OCI-LY1 (cell line): ENCODE results near the gene ZNFX1.

Experiments used
- H2AFZ ChIP-seq: fragments of 200-600 bp; sonication (generic), shearing (Covaris generic); 2 replicates; pipeline ENCODE4 v1.6.0; 2014; ENCODE audit warnings: antibody characterized with exemption, mild to moderate bottlenecking, low read length
- H3F3A ChIP-seq: fragments of 200-600 bp; sonication (generic), shearing (Covaris generic); 2 replicates; pipeline ENCODE4 v1.6.0; 2014; ENCODE audit warnings: mild to moderate bottlenecking, antibody characterized with exemption, low read length, moderate library complexity; ENCODE audit not compliant: insufficient read depth
- H3K27ac ChIP-seq: fragments of 200-600 bp; sonication (generic); 2 replicates; pipeline ENCODE4 v1.5.1; 2014; ENCODE audit warnings: low read length, mixed run types, mild to moderate bottlenecking, low read depth; ENCODE audit not compliant: poor library complexity, severe bottlenecking
- H3K27me3 ChIP-seq: fragments of 200-600 bp; sonication (generic); 2 replicates; pipeline ENCODE4 v1.6.0; 2014; ENCODE audit warnings: antibody characterized with exemption, mild to moderate bottlenecking, low read length, moderate library complexity; ENCODE audit not compliant: insufficient read depth
- H3K36me3 ChIP-seq: fragments of 200-600 bp; sonication (generic); 2 replicates; pipeline ENCODE4 v1.6.1; 2014; ENCODE audit warnings: mild to moderate bottlenecking, antibody characterized with exemption, low read length, moderate library complexity, mixed read lengths; ENCODE audit not compliant: insufficient read depth
- H3K4me1 ChIP-seq: fragments of 200-600 bp; sonication (generic); 2 replicates; pipeline ENCODE4 v1.5.1; 2014; ENCODE audit warnings: mild to moderate bottlenecking, low read length, moderate library complexity; ENCODE audit not compliant: insufficient read depth, severe bottlenecking
- H3K4me2 ChIP-seq: fragments of 200-600 bp; sonication (generic), shearing (Covaris generic); 2 replicates; pipeline ENCODE4 v1.6.1; 2014; ENCODE audit warnings: low read length
- H3K4me3 ChIP-seq: fragments of 200-600 bp; sonication (generic); 2 replicates; pipeline ENCODE4 v1.5.1; 2014; ENCODE audit warnings: low read length, low read depth, mild to moderate bottlenecking, mixed read lengths; ENCODE audit not compliant: poor library complexity, severe bottlenecking
- H3K79me2 ChIP-seq: fragments of 200-600 bp; shearing (Covaris generic); 2 replicates; pipeline ENCODE4 v1.6.1; 2016; ENCODE audit warnings: mixed run types, low read length, mixed read lengths; ENCODE audit not compliant: insufficient read depth
- H3K9ac ChIP-seq: fragments of 200-600 bp; sonication (generic), shearing (Covaris generic); 2 replicates; pipeline ENCODE4 v1.6.1; 2014; ENCODE audit warnings: mild to moderate bottlenecking, low read length, mixed read lengths
- H3K9me2 ChIP-seq: fragments of 200-600 bp; sonication (generic), shearing (Covaris generic); 2 replicates; pipeline ENCODE4 v1.6.1; 2014; ENCODE audit warnings: low read depth, mild to moderate bottlenecking, low read length, mixed read lengths
- H3K9me3 ChIP-seq: fragments of 200-600 bp; shearing (Covaris generic); 2 replicates; pipeline ENCODE4 v1.6.1; 2014; ENCODE audit warnings: low read length, mixed read lengths
- H4K20me1 ChIP-seq: fragments of 200-600 bp; sonication (generic), shearing (Covaris generic); 2 replicates; pipeline ENCODE4 v1.6.0; 2016; ENCODE audit warnings: mild to moderate bottlenecking, low read length; ENCODE audit not compliant: insufficient read depth
- EZH2 ChIP-seq: fragments of 200-600 bp; sonication (generic), shearing (Covaris generic); IDR thresholded peaks from 2 replicates; pipeline ENCODE4 v1.8.0; 2017; ENCODE audit warnings: borderline replicate concordance, mixed run types, mild to moderate bottlenecking, antibody characterized with exemption, low read length, moderate library complexity, mixed read lengths
- TF ChIP-seq, protein P1 (sequence below): fragments of 200-600 bp; sonication (generic), shearing (Covaris generic); IDR thresholded peaks from 2 replicates; pipeline ENCODE4 v1.5.1; 2017; ENCODE audit warnings: mild to moderate bottlenecking, antibody characterized with exemption, low read length, moderate library complexity, mixed read lengths

Gene ZNFX1

DNA sequence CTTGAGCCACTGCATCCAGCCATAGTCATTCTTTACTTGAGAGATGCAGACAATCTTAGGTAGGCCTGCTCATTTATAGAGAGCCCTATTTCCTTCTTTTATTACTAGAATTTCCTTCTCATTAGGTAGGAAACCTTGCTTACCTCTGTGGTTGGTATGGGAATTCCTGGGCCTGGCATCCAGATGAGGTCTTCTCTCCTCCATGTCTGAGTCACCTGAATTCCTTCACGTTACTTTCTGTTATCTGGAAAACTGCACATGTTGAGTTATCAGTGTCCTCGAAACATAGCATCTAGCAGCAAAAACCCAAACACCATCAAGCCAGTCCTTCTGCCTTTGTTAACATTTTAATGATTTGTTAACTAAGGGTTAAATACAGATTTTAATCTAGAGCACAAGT is 2.2 kb downstream of the ZNFX1 start:
- peaks cover 7% of the 10 kb centered on the region for H3K9me3 ChIP-seq
- peak overlapping the region; percentile 66 for H3K27ac ChIP-seq
- H3K9me2 ChIP-seq = no peaks in the 10 kb centered on the region
- no peaks in the 10 kb centered on the region for H4K20me1 ChIP-seq
- H3K9ac ChIP-seq = no peak overlapping the region
- H3K36me3 ChIP-seq = peaks cover 61% of the 10 kb centered on the region
- no peaks in the 10 kb centered on the region for H3F3A ChIP-seq
- peaks cover 30% of the 10 kb centered on the region for H3K4me1 ChIP-seq
- H3K27me3 ChIP-seq = no peaks in the 10 kb centered on the region
- TF ChIP-seq, protein P1, sequence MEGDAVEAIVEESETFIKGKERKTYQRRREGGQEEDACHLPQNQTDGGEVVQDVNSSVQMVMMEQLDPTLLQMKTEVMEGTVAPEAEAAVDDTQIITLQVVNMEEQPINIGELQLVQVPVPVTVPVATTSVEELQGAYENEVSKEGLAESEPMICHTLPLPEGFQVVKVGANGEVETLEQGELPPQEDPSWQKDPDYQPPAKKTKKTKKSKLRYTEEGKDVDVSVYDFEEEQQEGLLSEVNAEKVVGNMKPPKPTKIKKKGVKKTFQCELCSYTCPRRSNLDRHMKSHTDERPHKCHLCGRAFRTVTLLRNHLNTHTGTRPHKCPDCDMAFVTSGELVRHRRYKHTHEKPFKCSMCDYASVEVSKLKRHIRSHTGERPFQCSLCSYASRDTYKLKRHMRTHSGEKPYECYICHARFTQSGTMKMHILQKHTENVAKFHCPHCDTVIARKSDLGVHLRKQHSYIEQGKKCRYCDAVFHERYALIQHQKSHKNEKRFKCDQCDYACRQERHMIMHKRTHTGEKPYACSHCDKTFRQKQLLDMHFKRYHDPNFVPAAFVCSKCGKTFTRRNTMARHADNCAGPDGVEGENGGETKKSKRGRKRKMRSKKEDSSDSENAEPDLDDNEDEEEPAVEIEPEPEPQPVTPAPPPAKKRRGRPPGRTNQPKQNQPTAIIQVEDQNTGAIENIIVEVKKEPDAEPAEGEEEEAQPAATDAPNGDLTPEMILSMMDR = no peak
- TF ChIP-seq EZH2 = no peak
- no peak overlapping the region for H3K4me3 ChIP-seq
- no peak overlapping the region for H3K4me2 ChIP-seq
- no peak overlapping the region for H2AFZ ChIP-seq
- peaks cover 29% of the 10 kb centered on the region for H3K79me2 ChIP-seq

DNA sequence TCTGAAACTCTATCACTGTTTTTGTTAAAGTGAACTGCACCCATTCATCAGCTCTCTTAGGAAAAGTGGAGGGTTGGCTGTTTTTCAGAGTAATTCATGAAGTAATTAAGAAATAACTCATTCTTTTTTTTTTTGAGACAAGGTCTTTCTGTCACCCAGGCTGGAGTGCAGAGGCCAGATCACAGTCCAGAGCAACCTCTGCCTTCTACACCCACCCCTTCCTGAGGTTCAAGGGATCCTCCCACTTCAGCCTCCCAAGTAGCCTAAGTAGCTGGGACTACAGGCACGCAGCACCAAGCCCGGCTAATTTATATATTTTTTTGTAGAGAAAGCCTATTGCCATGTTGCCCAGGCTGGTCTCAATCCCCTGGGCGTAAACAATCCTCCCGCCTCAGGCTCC is 2.6 kb downstream of the ZNFX1 start:
- TF ChIP-seq, protein P1 = no peak
- TF ChIP-seq EZH2 = no peak
- no peaks in the 10 kb centered on the region for H3F3A ChIP-seq
- H3K9ac ChIP-seq = no peak overlapping the region
- peaks cover 4% of the 10 kb centered on the region for H3K9me3 ChIP-seq
- H2AFZ ChIP-seq = no peak overlapping the region
- no peaks in the 10 kb centered on the region for H4K20me1 ChIP-seq
- peaks cover 25% of the 10 kb centered on the region for H3K79me2 ChIP-seq
- H3K4me2 ChIP-seq = no peak overlapping the region
- H3K27ac ChIP-seq = no peak overlapping the region
- peaks cover 26% of the 10 kb centered on the region for H3K4me1 ChIP-seq
- peaks cover 61% of the 10 kb centered on the region for H3K36me3 ChIP-seq
- no peaks in the 10 kb centered on the region for H3K9me2 ChIP-seq
- no peaks in the 10 kb centered on the region for H3K27me3 ChIP-seq
- H3K4me3 ChIP-seq = no peak overlapping the region

DNA sequence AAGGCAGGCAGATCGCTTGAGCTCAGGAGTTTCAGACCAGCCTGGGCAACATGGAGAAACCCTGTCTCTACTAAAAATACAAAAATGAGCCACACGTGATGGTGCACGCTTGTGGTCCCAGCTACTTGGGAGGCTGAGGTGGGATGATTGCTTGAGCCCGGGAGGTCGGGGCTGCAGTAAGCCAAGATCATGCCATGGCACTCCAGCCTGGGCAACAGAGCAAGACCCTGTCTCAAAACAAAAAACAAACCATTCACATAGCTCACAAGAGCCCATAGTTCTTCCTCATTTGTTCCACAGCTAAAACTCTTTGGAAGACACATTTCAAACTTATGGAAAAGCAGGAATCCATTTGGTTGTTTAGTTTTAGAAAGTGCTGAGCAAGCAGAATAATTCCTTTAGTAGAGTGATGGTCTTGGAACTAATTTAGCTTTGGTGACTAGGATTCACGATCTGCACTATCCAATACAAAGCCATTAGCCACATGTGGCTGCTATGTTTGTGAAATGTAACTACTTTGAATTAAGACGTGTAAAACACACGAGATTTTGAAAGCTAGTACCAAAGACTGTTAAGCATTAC is 4.1 kb downstream of the ZNFX1 start:
- Histone ChIP-seq H3K27me3 (no peaks in the 10 kb centered on the region), H3K27ac (no peak overlapping the region), H3K9ac (no peak overlapping the region), H3K79me2 (peaks cover 17% of the 10 kb centered on the region), H3K9me3 (no peaks in the 10 kb centered on the region), H3K4me3 (no peak overlapping the region), H3K9me2 (no peaks in the 10 kb centered on the region), H3K4me1 (peaks cover 15% of the 10 kb centered on the region), H2AFZ (no peak overlapping the region), H3F3A (no peaks in the 10 kb centered on the region), H3K36me3 (peaks cover 61% of the 10 kb centered on the region), H3K4me2 (no peak overlapping the region), H4K20me1 (no peaks in the 10 kb centered on the region)
- TF ChIP-seq EZH2 = no peak
- TF ChIP-seq, protein P1 = no peak
